Choroid plexus epithelial cell (primary cell): ENCODE measurements around the gene SLC30A5.
A peak's percentile ranks its signal among the peaks of the same experiment; 100 is the strongest.
"Not testable (repeated sequence)": the region's sequence is repeated elsewhere in the genome, so short reads cannot be mapped to it uniquely, and the experiment has no call there.

Source experiments
- DNase-seq: peaks from one replicate; pipeline ENCODE4 v3.0.0-alpha.2; 2010; ENCODE audit warnings: low read depth
- H3K4me3 ChIP-seq: 2 replicates; pipeline ENCODE4 v1.5.1; 2011; ENCODE audit warnings: low read depth, mild to moderate bottlenecking, control low read depth, low read length, moderate library complexity
- TF ChIP-seq, protein P1 (sequence below): conservative IDR thresholded peaks from 2 replicates; pipeline ENCODE4 v1.5.1; 2011; ENCODE audit warnings: low read depth, mild to moderate bottlenecking, control low read depth, inconsistent platforms, low read length, moderate library complexity

The SLC30A5 gene

DNA sequence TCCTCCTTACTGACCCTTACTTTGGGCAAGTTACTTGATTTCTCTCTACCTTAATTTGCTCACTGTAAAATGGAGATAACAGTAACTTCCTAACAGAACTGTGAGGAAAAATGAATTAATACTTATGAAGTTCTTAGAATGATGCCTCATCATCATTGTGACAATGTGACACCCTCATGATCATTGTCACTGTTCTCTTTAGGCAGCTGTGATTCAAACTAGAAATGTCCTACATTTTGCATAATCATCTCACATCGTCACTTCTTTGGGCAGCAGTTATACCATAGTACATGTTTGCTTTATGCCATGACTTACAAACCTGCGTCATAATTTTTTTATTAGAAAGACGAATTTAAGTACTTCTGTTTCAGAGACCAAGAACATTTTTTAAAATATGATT, 9.7 kb downstream of the SLC30A5 start:
- H3K4me3 ChIP-seq, result no peak overlapping the region
- DNase-seq, result no peak
- TF ChIP-seq, protein P1, sequence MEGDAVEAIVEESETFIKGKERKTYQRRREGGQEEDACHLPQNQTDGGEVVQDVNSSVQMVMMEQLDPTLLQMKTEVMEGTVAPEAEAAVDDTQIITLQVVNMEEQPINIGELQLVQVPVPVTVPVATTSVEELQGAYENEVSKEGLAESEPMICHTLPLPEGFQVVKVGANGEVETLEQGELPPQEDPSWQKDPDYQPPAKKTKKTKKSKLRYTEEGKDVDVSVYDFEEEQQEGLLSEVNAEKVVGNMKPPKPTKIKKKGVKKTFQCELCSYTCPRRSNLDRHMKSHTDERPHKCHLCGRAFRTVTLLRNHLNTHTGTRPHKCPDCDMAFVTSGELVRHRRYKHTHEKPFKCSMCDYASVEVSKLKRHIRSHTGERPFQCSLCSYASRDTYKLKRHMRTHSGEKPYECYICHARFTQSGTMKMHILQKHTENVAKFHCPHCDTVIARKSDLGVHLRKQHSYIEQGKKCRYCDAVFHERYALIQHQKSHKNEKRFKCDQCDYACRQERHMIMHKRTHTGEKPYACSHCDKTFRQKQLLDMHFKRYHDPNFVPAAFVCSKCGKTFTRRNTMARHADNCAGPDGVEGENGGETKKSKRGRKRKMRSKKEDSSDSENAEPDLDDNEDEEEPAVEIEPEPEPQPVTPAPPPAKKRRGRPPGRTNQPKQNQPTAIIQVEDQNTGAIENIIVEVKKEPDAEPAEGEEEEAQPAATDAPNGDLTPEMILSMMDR, result no peak

DNA sequence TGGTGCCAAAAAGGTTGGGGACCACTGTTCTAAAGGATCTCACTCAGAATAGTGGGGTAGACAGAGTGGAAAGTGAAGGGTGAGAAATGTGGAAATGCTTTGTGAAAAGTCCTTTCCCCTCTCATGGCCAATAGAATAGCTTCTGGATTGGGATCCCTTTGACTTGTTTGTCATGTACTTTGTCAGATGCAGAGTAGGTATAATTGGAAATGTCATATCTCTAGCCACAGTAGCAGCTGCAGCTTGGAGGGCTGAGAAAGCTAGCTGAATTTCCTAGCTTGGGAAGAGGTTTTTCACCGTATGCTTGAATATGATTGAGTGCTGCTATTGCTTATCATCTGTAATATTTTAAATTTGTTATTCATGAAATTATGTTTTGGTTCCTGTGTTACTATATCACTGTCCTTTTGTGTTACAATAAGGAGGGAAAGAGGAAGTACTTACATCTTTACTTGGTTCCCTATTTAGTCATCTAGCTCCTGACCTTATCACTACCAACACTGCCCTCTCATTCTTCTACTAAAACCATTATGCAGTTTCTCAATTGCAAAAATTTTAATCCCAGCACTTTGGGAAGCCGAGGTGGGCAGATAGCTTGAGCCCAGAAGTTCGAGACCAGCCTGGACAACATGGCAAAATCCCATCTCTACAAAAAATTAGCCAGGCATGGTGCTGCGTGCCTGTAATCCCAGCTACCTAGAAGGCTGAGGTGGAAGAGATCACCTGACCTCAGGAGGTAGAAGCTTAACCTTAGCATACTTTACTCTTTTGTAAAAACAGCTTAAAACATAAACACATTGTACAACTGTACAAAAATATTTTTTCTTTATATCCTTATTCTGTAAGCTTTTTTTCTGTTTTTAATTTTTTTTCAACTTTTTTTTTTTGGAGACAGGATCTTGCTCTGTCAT, 12.4 kb downstream of the SLC30A5 start:
- no peak overlapping the region for H3K4me3 ChIP-seq
- DNase-seq, result no peak
- TF ChIP-seq, protein P1, result no peak

DNA sequence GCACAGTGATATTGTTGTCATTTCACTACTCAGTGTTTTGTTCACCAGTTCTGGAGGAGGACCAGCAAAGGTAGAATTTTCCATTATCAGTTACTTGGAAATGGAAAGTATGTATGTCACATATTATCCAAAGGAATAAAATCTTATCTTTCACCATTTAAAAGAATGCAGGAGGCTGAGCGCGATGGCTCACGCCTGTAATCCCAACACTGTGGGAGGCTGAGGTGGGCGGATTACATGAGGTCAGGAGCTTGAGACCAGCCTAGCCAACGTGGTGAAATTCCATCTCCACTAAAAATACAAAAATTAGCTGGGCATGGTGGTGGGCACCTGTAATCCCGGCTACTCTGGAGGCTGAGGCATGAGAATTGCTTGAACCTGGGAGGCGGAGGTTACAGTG, 14.6 kb downstream of the SLC30A5 start:
- H3K4me3 ChIP-seq, DNase-seq: not testable (repeated sequence)

DNA sequence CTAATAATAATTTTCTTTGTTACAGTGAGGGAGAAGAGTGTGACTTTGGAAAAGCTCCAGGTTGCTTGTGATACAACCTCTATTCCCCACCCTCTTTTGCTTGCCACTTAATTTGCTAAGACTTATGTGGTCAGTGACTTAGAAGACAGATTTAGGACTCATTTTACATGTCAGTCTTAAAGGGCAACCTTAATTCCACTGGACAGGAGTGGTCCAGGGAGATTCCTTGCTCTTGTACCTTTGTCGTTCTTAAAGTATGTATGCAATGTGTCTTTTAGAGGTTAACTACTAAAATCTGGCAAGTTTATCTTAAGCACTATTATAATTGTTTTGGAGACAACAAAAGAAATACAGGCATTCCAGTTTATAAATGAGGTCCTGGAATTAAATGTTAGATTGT, 20.0 kb downstream of the SLC30A5 start:
- TF ChIP-seq, protein P1, result no peak
- no peak for DNase-seq
- H3K4me3 ChIP-seq, result no peak overlapping the region

DNA sequence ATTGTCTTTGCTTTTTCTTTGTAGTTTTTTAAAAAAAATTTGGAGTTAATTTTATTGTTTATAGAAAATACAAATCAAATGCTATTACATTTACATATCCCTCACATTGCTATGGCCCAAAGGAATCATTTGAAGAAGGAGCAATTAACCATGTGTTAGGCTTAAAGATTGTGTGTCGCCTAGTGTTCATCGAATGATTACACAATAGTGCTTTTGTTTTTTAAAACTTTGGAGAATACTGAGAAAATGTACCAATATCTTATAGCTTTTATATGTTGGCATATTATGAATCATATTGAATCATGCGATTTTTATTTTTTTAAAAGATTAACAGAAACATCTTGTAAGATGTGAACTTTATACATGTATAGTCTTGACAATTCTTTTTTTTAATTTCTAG, 21.7 kb downstream of the SLC30A5 start:
- TF ChIP-seq, protein P1, result no peak
- no peak overlapping the region for H3K4me3 ChIP-seq
- DNase-seq, result no peak

DNA sequence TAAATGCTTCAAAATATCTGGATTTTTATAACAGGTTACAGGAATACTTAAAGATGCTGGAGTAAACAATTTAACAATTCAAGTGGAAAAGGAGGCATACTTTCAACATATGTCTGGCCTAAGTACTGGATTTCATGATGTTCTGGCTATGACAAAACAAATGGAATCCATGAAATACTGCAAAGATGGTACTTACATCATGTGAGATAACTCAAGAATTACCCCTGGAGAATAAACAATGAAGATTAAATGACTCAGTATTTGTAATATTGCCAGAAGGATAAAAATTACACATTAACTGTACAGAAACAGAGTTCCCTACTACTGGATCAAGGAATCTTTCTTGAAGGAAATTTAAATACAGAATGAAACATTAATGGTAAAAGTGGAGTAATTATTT, 35.6 kb downstream of the SLC30A5 start:
- H3K4me3 ChIP-seq, result no peak overlapping the region
- TF ChIP-seq, protein P1, result no peak
- DNase-seq, result peak; percentile 80

DNA sequence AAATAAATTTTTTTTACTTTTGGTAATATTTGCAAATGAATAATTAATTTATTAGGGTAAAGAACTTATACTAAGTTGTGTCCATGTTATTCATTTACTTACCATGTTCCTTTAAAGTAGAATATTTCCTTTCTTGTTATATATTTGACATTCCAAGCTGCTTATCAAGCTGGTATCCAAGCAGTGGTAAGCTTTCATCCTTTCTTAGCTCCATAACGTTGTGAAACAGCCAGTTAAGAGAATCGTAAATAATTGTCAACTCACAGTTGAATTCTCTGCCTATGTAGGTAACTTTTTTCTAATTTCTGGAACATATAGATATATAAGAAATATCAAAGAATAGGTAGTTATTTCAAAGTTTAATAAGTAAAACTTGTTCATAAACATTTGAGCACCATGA, 36.4 kb downstream of the SLC30A5 start:
- H3K4me3 ChIP-seq, result no peak overlapping the region
- TF ChIP-seq, protein P1, result no peak
- DNase-seq, result no peak
